GM19397 (cell line): Measurements from ENCODE around the gene TRRAP.

Source experiments
- ATAC-seq: cut with Tn5 transposase; IDR thresholded peaks from one replicate; pipeline ENCODE4 v1.9.1; 2021; ENCODE audit warnings: mild to moderate bottlenecking, moderate library complexity; ENCODE audit not compliant: unreplicated experiment

TRRAP gene

GRCh38 chr7:98887038-98887437 lies 8.7 kb downstream of the TRRAP start:
- ATAC-seq, result no peak

GRCh38 chr7:98892609-98893008 lies 14.3 kb downstream of the TRRAP start:
- no peak for ATAC-seq

GRCh38 chr7:98899816-98900215 lies 21.5 kb downstream of the TRRAP start:
- no peak for ATAC-seq

GRCh38 chr7:98900815-98901214 lies 22.5 kb downstream of the TRRAP start:
- no peak for ATAC-seq

- no peak for ATAC-seq
These were observed 24.2 kb downstream of the TRRAP start for GRCh38 chr7:98902523-98902922.

DNA sequence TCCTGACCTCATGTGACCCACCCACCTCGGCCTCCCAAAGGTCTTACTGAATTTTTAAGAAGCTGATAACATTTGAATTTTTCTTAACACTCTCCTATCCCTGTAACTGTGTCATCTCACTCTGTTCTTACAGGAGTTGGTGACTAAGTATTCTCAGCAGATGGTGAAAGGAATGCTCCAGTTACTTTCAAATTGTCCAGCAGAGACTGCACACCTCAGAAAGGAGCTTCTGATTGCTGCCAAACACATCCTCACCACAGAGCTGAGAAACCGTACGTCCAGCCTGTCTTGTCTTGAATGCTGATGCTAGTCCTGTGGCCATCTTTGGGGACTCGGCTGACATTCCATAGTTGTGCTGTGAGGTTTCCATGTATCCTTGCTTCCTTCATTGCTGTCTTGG lies 24.9 kb downstream of the TRRAP start:
- ATAC-seq, result no peak

DNA sequence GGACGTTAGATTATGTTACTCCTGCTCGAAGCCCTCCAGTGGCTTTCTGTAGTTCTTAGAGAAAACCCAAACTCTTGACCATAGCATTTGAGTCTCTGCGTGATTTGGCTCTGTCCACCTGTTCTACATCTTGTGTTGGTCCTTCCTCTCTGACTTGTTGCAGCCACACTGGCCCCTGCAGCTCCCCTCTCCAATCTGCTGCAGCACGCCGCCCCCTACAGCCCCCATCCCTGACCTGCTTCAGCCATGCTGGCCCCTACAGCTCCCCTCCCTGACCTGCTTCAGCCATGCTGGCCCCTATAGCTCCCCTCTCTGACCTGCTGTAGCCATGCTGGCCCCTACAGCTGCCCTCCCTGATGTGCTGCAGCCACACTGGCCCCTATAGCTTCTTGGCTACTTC lies 29.2 kb downstream of the TRRAP start:
- no peak for ATAC-seq

DNA sequence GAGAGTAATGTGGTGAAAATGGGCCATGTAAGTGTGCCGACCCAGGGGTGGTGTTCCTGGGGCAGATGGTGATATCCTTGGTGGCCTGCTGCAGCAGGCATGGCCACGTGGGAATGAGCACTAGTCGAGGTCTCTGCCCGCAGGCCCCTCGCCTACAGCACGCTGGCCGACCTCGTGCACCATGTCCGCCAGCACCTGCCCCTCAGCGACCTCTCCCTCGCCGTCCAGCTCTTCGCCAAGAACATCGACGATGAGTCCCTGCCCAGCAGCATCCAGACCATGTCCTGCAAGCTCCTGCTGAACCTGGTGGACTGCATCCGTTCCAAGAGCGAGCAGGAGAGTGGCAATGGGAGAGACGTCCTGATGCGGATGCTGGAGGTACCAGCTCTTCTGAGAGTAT lies 30.3 kb downstream of the TRRAP start:
- ATAC-seq, result no peak

- no peak for ATAC-seq
These were observed 31.2 kb downstream of the TRRAP start for GRCh38 chr7:98909487-98909886.

DNA sequence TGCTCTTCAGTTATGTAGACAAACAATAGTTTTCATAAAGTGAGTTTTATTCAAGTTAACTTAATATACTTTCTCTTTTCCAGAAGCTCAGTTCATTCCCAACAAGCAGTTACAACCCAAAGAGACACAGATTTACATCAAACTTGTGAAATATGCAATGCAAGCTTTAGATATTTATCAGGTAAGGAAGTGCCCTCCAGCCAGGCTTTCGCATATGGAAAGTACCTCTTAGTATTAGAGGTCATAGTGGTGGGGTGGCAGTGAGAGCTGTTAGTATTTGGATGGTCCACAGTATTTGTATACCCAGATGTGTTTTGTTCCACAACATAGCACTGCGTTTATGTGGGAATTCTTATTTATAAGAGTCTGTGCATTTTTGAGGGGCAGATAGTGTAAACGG lies 32.1 kb downstream of the TRRAP start:
- no peak for ATAC-seq

DNA sequence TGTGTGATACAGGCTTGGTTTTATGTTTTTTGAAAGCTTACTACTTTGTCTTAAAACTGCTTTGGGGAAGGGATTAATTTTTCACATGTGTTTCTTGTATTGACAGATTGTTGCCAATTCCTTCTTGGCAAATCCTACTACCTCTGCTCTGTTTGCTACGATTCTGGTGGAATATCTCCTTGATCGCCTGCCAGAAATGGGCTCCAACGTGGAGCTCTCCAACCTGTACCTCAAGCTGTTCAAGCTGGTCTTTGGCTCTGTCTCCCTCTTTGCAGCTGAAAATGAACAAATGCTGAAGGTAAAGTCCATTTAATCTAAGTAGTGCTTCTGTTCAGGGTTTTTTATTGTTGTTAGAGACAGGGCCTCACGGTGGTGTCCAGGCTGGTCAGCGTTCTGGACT lies 33.6 kb downstream of the TRRAP start:
- ATAC-seq, result no peak

DNA sequence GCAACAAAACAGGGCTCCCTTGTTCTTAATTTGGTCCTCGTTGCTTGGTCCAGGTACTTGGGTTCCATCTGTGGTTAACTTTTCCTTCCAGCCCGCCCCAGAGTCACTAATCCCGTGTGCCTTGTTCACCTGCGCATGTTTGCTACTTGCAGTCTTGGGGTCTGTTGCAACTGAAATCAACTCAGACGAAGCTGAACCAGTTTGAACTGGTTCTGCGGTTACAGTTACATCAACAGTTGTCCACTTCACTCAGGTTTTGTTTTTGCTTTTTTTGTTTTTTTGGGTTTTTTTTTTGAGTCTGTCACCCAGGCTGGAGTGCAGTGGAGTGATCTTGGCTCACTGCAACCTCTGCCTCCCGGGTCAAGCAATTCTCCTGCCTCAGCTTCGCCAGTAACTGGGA lies 34.7 kb downstream of the TRRAP start:
- no peak for ATAC-seq

GRCh38 chr7:98913612-98914011 lies 35.3 kb downstream of the TRRAP start:
- no peak for ATAC-seq

- ATAC-seq, result no peak
These were observed 39.0 kb downstream of the TRRAP start for GRCh38 chr7:98917331-98917730.

GRCh38 chr7:98921608-98922372 lies 43.5 kb downstream of the TRRAP start:
- no peak for ATAC-seq

DNA sequence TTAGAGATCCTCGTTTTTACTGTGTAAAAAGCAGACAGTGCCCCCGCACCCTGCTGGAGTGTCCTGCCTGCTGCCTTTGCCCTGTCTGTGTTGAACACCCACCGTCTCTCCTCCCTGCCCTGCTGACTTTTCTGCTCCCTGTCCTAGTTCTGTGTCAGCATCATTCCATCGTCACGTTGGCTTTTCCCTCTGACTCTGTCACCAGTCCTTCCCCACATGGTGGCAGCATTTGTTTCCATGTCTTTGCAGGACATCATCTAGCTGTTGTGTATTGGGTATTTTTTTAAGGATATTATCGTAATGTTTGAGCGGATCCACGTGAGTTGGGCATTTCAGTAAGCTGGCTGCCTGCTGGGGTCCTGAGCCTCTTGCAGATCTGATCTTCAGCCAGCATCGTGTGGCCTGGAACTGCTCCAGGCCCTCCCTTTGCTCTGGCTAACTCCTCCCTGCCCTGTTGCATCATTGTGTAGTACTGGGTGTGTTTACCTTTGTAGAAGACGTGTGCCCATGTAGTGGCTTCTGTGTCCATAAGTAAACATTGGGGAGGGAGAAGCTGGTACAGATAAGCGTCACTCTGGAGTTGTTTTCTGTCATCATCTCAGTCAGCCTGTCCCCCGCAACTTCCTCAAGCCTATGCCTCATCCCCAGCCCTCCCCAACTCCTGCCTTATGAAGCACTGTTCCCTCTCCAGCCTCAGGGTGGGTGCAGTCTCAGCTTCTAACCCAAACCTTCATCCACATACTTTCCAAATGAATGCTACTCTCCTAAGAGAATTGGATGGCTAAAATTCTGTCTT lies 44.3 kb downstream of the TRRAP start:
- ATAC-seq, result no peak

DNA sequence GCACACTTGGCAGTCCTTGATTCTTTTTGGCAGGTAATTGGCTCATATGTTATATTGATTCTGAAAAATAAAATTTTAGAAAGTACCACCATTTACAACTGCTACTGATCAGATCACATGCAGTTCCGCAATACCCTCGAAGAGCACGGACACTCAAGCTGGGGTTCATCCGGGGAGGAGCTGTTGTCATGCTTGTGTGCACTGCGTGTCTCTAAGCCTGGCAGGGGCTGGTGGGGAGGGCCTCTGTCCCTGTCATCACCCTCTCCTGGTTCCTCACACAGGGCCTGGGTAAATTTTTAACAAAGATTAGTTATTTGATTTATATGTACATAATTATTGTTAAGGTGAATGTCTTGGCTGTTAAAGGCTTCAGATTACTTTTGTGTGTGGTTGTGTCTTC lies 45.2 kb downstream of the TRRAP start:
- ATAC-seq, result no peak

- no peak for ATAC-seq
These were observed 48.8 kb downstream of the TRRAP start for GRCh38 chr7:98927125-98927524.

GRCh38 chr7:98930464-98930863 lies 52.1 kb downstream of the TRRAP start:
- ATAC-seq, result no peak

- no peak for ATAC-seq
These were observed 52.6 kb downstream of the TRRAP start for GRCh38 chr7:98930921-98931320.

GRCh38 chr7:98933321-98933720 lies 55.0 kb downstream of the TRRAP start:
- ATAC-seq, result no peak

GRCh38 chr7:98934267-98934666 lies 55.9 kb downstream of the TRRAP start:
- no peak for ATAC-seq
